KMS-11 (cell line): ENCODE results near the gene EXOSC5.

ENCODE experiments used
- H2AFZ ChIP-seq: fragments of 200-600 bp; sonication (generic); 2 replicates; pipeline ENCODE4 v1.6.1; 2016; ENCODE audit warnings: antibody characterized with exemption, mixed run types, low read depth
- H3K27ac ChIP-seq: fragments of 200-600 bp; sonication (generic); 2 replicates; pipeline ENCODE4 v1.6.1; 2016; ENCODE audit warnings: mild to moderate bottlenecking, mixed run types
- H3K27me3 ChIP-seq: fragments of 200-600 bp; sonication (generic); 2 replicates; pipeline ENCODE4 v1.6.1; 2017; ENCODE audit warnings: mild to moderate bottlenecking, low read depth, mixed run types, moderate library complexity; ENCODE audit not compliant: insufficient read depth
- H3K36me3 ChIP-seq: fragments of 200-600 bp; sonication (generic); 2 replicates; pipeline ENCODE4 v1.6.1; 2017; ENCODE audit warnings: mild to moderate bottlenecking, mixed run types; ENCODE audit not compliant: insufficient read depth
- H3K4me1 ChIP-seq: fragments of 200-600 bp; sonication (generic); 2 replicates; pipeline ENCODE4 v1.6.1; 2016; ENCODE audit warnings: mild to moderate bottlenecking, low read depth, mixed run types; ENCODE audit not compliant: poor library complexity, severe bottlenecking
- H3K4me2 ChIP-seq: fragments of 200-600 bp; sonication (generic); 2 replicates; pipeline ENCODE4 v1.7.0; 2016; ENCODE audit warnings: mild to moderate bottlenecking, mixed run types
- H3K4me3 ChIP-seq: fragments of 200-600 bp; sonication (generic); IDR thresholded peaks from 2 replicates; pipeline ENCODE4 v1.6.1; 2017; ENCODE audit warnings: low read depth, low read length, mixed read lengths; ENCODE audit not compliant: insufficient read depth
- H3K79me2 ChIP-seq: fragments of 200-600 bp; sonication (generic); 2 replicates; pipeline ENCODE4 v1.6.1; 2016; ENCODE audit warnings: low read depth, mixed run types; ENCODE audit not compliant: insufficient read depth
- H3K9ac ChIP-seq: fragments of 200-600 bp; sonication (generic); 2 replicates; pipeline ENCODE4 v1.6.1; 2016; ENCODE audit warnings: mild to moderate bottlenecking, mixed run types
- H4K20me1 ChIP-seq: fragments of 200-600 bp; sonication (generic); 2 replicates; pipeline ENCODE4 v1.6.1; 2016; ENCODE audit warnings: mild to moderate bottlenecking, mixed run types; ENCODE audit not compliant: insufficient read depth
- TF ChIP-seq, protein P1 (sequence below): fragments of 200-600 bp; sonication (generic); conservative IDR thresholded peaks from 2 replicates; pipeline ENCODE4 v1.6.1; 2017; ENCODE audit warnings: low read depth, mild to moderate bottlenecking, antibody characterized with exemption, low read length, moderate library complexity, mixed read lengths

Gene EXOSC5

DNA sequence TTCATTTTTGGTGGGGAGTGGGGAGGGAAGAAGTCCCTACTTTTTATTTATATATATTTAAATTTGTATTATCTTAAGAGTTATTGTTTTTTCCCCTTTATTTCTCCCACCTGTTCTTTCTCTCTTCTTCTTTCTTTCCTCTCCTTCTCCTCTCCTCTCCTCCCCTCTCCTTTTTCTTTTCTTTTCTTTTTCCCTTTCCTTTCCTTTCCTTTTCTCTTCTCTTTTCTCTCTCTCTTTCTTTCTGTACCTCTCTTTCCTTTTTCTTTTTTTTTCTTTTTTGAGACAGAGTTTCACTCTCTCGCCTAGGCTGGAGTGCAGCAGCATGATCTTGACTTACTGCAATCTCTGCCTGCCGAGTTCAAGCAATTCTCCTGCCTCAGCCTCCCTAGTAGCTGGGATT is 2.4 kb upstream of the EXOSC5 start:
- H2AFZ ChIP-seq: no peak overlapping the region
- no peaks in the 10 kb centered on the region for H3K36me3 ChIP-seq
- no peak overlapping the region for H3K27ac ChIP-seq
- H3K79me2 ChIP-seq: peaks cover 54% of the 10 kb centered on the region
- H3K9ac ChIP-seq: no peak overlapping the region
- H3K4me3 ChIP-seq: no peak overlapping the region
- H3K4me1 ChIP-seq: peaks cover 34% of the 10 kb centered on the region
- no peaks in the 10 kb centered on the region for H4K20me1 ChIP-seq
- H3K27me3 ChIP-seq: no peaks in the 10 kb centered on the region
- H3K4me2 ChIP-seq: no peak overlapping the region; the same call in 1 of the 2 replicates
- TF ChIP-seq, protein P1, sequence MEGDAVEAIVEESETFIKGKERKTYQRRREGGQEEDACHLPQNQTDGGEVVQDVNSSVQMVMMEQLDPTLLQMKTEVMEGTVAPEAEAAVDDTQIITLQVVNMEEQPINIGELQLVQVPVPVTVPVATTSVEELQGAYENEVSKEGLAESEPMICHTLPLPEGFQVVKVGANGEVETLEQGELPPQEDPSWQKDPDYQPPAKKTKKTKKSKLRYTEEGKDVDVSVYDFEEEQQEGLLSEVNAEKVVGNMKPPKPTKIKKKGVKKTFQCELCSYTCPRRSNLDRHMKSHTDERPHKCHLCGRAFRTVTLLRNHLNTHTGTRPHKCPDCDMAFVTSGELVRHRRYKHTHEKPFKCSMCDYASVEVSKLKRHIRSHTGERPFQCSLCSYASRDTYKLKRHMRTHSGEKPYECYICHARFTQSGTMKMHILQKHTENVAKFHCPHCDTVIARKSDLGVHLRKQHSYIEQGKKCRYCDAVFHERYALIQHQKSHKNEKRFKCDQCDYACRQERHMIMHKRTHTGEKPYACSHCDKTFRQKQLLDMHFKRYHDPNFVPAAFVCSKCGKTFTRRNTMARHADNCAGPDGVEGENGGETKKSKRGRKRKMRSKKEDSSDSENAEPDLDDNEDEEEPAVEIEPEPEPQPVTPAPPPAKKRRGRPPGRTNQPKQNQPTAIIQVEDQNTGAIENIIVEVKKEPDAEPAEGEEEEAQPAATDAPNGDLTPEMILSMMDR: no peak

DNA sequence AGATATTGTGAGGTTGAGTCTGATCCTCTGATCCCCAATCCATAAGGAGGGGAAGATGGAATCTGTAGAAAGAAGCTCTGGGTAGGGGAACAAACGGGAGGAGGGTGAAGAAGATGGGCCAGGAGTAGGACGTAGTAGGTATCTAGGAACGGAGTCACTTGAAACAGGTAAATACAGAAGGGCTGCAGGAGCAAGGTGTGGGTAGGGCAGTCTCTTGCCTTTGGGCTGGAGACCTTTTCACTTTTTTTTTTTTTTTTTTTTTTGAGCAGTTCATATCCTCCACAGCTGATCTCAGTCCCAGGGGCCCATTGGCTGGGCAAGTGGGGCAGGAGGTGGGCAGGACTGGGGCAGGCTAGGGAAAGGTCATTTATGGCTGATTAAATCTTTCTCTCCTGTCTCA is 1.9 kb upstream of the EXOSC5 start:
- no peak overlapping the region for H3K4me3 ChIP-seq
- H3K27me3 ChIP-seq: no peaks in the 10 kb centered on the region
- H4K20me1 ChIP-seq: no peaks in the 10 kb centered on the region
- H3K36me3 ChIP-seq: no peaks in the 10 kb centered on the region
- TF ChIP-seq, protein P1: no peak
- H3K27ac ChIP-seq: no peak overlapping the region
- H3K9ac ChIP-seq: peak overlapping the region; percentile 85; the same call in 1 of the 2 replicates
- H3K79me2 ChIP-seq: peaks cover 58% of the 10 kb centered on the region
- H3K4me1 ChIP-seq: peaks cover 38% of the 10 kb centered on the region
- H2AFZ ChIP-seq: no peak overlapping the region
- H3K4me2 ChIP-seq: peak overlapping the region; percentile 83

DNA sequence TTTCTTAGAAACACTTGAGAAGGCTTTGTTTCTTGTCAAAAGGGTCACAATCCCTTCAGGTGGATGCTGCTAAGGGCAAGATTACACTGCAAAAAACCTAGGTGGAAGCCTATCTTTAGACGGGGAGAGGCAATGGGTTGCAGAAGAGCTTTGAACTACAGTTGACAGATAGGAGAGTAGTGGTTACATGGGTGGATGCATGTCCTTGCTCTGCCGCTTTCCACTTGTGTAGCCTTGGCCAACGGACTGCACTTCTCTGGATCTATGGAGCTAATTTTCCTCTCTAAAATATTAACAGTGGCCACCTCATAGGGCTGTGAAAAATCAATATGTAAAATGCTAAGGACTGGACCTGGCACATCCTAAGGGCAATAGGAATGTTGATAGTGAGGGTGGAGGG is 1.4 kb upstream of the EXOSC5 start:
- H2AFZ ChIP-seq: no peak overlapping the region
- H3K4me3 ChIP-seq: no peak overlapping the region
- H3K27me3 ChIP-seq: no peaks in the 10 kb centered on the region
- peak overlapping the region; percentile 83 for H3K4me2 ChIP-seq
- peaks cover 43% of the 10 kb centered on the region for H3K4me1 ChIP-seq
- no peaks in the 10 kb centered on the region for H3K36me3 ChIP-seq
- peak overlapping the region; percentile 85; the same call in 1 of the 2 replicates for H3K9ac ChIP-seq
- H3K79me2 ChIP-seq: peaks cover 63% of the 10 kb centered on the region
- TF ChIP-seq, protein P1: no peak
- no peaks in the 10 kb centered on the region for H4K20me1 ChIP-seq
- H3K27ac ChIP-seq: peak overlapping the region; percentile 78; the same call in 1 of the 2 replicates

DNA sequence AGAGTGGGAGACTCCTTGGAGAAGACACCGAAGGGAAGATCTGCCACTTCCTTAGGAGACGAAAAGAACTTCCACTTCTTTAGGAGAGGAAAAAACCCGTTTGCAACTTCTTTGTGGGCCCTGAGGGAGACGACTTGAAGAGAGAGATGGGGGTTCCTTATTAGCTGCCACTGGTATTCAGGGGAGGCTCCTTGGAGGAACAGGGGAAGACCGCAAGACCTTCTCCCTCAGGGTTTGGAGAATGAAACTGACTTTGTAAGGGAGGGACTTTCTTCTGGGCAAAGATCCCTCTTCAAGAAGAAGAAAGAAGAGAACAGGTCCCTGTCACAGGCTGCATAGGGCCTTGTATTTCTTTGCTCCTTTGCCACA is 875 bp upstream of the EXOSC5 start:
- TF ChIP-seq, protein P1: no peak
- Histone ChIP-seq H3K4me2 (peak overlapping the region; percentile 83), H3K36me3 (no peaks in the 10 kb centered on the region), H4K20me1 (no peaks in the 10 kb centered on the region), H3K79me2 (peaks cover 69% of the 10 kb centered on the region), H3K4me3 (no peak overlapping the region), H2AFZ (peak overlapping the region; percentile 50; the same call in 1 of the 2 replicates), H3K9ac (peak overlapping the region; percentile 85), H3K4me1 (peaks cover 43% of the 10 kb centered on the region), H3K27me3 (no peaks in the 10 kb centered on the region), H3K27ac (peak overlapping the region; percentile 78)
